ENCODE measurements around the gene CACHD1.

The CACHD1 gene

DNA sequence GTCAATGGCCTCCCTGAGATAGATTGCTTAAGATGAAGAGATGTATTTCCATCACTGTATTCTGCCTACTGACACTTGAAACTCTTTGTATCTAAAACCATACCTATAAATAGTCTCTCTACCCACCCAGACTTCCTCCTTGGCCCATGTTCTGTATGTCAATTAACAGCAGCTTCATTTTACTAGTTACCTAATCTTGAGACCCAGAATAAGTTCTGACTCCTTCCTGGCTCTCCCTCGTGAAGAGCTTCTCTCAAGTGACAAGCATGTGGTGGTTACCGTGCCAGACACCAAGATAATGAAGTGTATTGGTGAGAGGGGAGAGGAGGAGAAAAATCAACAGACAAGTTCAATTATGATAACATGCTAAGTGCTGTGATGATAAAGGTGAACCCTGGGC is 146.1 kb downstream of the CACHD1 start:
- no peak for DNase-seq (ENCODE audit: low spot score)
- Histone ChIP-seq H3K27ac (no peak overlapping the region), H3K4me3 (no peak overlapping the region)
- TF ChIP-seq, protein P1, sequence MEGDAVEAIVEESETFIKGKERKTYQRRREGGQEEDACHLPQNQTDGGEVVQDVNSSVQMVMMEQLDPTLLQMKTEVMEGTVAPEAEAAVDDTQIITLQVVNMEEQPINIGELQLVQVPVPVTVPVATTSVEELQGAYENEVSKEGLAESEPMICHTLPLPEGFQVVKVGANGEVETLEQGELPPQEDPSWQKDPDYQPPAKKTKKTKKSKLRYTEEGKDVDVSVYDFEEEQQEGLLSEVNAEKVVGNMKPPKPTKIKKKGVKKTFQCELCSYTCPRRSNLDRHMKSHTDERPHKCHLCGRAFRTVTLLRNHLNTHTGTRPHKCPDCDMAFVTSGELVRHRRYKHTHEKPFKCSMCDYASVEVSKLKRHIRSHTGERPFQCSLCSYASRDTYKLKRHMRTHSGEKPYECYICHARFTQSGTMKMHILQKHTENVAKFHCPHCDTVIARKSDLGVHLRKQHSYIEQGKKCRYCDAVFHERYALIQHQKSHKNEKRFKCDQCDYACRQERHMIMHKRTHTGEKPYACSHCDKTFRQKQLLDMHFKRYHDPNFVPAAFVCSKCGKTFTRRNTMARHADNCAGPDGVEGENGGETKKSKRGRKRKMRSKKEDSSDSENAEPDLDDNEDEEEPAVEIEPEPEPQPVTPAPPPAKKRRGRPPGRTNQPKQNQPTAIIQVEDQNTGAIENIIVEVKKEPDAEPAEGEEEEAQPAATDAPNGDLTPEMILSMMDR (IDR thresholded peaks at IDR 0.05): no peak

DNA sequence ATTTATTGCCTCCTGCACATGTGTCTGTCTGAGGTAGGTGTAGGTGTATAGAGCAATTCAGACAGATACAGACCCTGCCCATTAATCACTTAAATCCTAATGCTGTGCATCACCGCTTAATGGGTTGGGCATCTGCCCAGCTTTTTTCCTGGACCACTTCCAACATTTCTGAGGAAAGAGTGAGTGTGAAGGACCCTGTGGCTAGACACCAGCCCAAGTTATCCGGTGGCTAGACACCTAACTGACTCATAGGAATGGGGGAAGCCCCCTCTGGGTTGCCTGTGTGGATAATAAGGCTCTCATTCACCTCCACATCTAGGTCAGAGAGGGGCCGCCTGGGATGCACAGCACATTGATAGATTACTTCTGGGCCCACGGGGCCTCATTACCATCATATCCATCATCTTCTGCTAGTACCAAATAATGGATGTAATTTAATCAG is 153.8 kb downstream of the CACHD1 start:
- TF ChIP-seq, protein P1 (IDR thresholded peaks at IDR 0.05): no peak
- Histone ChIP-seq H3K4me3 (no peak overlapping the region), H3K27ac (no peak overlapping the region)
- DNase-seq (ENCODE audit: low spot score): no peak

DNA sequence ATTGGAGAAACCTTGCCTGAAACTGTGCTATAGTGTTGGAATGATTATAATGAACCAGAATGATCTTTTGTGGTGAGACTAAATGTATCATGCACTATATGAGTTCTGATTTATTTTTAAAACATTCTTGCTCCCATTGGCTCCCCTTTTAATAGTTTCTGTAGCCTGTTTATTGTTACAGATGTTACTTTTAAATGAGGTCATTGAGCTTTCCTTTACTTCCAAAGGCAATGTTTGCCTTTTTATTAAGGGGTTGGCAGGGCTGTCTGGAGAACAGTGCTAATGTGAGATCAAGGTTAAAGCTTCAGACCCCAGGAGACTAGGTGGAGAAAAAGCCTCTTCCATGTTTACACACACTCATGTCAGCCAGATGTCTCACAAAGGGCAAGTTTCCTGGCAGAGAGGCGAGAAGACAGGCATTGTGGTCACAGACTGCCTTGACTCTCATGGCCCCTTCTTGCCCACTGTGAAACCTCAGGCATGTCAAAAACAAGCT is 154.3 kb downstream of the CACHD1 start:
- DNase-seq (ENCODE audit: low spot score): no peak
- no peak overlapping the region for H3K27ac ChIP-seq
- TF ChIP-seq, protein P1 (IDR thresholded peaks at IDR 0.05): no peak
- no peak overlapping the region for H3K4me3 ChIP-seq

DNA sequence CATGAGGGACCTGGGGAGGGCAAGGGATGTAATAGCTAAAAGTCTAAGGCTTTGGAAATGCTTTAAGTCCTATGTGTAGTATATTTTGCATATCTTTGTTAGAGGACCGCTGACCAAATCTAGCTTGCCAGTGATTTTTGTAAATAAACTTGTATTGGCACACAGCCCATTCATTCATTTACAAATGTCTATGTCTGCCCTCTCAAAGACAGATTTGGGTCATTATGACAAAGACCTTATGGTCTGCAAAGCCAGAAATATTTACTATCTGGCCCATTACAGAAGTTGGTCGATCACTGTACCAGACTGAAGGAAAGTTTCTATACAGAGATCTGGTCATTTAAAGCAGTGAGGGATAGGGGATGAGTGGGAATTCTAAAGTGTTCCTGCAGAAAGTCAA is 154.9 kb downstream of the CACHD1 start:
- Histone ChIP-seq H3K27ac (no peak overlapping the region), H3K4me3 (no peak overlapping the region)
- TF ChIP-seq, protein P1 (IDR thresholded peaks at IDR 0.05): no peak
- no peak for DNase-seq (ENCODE audit: low spot score)

DNA sequence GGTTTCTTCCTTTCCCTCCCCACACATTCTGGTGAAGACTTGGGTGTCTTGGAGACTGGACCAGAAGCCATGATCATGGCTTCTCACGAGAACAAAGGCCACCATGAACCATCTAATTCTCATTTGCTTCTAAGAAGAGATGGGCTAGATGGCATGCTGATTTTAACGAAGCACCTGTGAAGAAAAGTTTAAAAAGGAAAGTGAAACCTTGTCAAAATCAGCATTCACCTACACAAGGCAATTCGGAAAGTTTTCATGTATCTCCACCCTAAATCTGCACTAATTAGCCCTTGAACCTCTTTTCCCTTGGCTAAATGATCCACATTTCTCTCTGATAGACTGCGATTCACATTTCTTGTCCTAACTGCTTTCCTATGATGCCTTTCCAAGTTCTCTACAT is 160.7 kb downstream of the CACHD1 start:
- TF ChIP-seq, protein P1 (IDR thresholded peaks at IDR 0.05): no peak
- no peak for DNase-seq (ENCODE audit: low spot score)
- H3K27ac ChIP-seq: no peak overlapping the region
- H3K4me3 ChIP-seq: no peak overlapping the region

DNA sequence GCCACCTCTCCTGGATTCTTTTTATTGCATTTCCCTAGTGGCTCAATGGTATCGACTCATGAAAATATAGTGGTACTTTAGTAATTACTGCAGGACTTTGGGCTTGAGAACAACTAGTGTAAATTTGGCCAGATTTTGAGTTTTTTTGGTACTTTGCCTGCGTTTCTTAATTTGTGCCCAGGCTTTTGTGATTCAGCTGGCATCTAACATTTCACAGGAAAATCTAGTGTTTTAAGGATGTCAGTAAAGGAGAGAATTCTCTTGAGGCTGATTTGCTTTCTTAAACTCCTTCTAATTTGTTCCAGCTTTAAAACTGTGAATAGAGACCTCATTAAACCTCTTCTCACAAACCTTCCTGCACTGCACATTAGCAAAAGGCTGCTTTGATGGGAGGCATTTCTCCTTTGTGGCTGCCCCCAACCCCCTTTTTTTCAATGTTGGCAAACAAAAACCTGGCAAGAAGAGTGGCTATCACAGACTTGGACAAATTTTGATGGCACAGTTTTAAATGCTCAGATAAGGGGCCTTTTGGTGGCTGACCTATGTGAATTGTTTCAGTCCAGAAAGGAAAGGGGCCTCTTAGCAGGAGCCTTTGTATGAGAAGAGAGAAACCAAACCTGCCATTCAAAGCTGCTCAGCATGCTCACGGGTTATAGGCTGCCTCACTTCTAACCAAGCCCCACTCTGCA is 161.6 kb downstream of the CACHD1 start:
- no peak overlapping the region for H3K4me3 ChIP-seq
- TF ChIP-seq, protein P1 (IDR thresholded peaks at IDR 0.05): no peak
- no peak for DNase-seq (ENCODE audit: low spot score)
- no peak overlapping the region for H3K27ac ChIP-seq

DNA sequence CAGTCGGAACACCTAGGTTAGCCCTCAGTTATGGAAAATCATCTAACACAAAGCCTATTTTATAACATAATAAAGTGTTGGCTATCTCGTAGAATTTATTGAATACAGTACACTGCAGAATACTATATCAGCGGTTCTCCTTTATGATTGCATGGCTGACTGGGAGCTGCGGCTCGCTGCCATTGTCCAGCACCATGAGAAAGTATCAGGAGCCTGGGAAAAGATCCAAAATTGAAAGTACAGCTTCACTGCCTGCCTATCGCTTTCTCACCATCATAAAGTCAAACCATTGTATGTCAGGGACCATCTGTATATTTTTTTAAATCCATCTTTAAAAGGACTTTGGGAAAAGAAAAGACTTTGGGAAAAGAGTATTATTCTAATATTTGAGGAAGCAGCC is 163.0 kb downstream of the CACHD1 start:
- Histone ChIP-seq H3K27ac (no peak overlapping the region), H3K4me3 (no peak overlapping the region)
- no peak for DNase-seq (ENCODE audit: low spot score)
- TF ChIP-seq, protein P1 (IDR thresholded peaks at IDR 0.05): no peak
